HEK293 (cell line): Measurements from ENCODE around the gene PDHA2.

ENCODE experiments used
- CTCF ChIA-PET: fragments of 350-600 bp; formaldehyde crosslinking; extraction: SDS; loops from one replicate; lab custom pipeline; 2021; ENCODE audit warnings: antibody characterized with exemption; lab: Yijun Ruan, JAX
- POLR2A ChIA-PET: fragments of 300-600 bp; formaldehyde crosslinking; extraction: SDS; loops from one replicate; lab custom pipeline; 2020; ENCODE audit warnings: antibody characterized with exemption, inconsistent platforms; lab: Yijun Ruan, JAX
- H3K27ac ChIP-seq: fragments of 200-500 bp; sonication (Bioruptor generic); 2 replicates; pipeline ENCODE4 v1.5.1; 2014; ENCODE audit warnings: low read depth, low read length, control low read depth, inconsistent platforms; ENCODE audit errors: extremely low read depth
- H3K36me3 ChIP-seq, 2 experiments: fragments of 200-500 bp in 1 of 2; sonication (Bioruptor generic) in 1 of 2; 1 replicate in 1 of 2; 2 replicates in 1 of 2; pipeline ENCODE4 v1.5.1; 2014 to 2017; ENCODE audit warnings: inconsistent platforms in 2 of 2, low read length in 2 of 2; ENCODE audit not compliant: control insufficient read depth in 2 of 2, insufficient read depth in 1 of 2
- H3K4me1 ChIP-seq: fragments of 200-500 bp; sonication (Bioruptor generic); 2 replicates; pipeline ENCODE4 v1.5.1; 2014; ENCODE audit warnings: mild to moderate bottlenecking, low read length, inconsistent platforms; ENCODE audit not compliant: control insufficient read depth, insufficient read depth
- H3K4me3 ChIP-seq: 2 replicates; pipeline ENCODE4 v1.5.1; 2011; ENCODE audit warnings: low read depth, mild to moderate bottlenecking, control low read depth, low read length, moderate library complexity
- H3K9me3 ChIP-seq: fragments of 200-500 bp; sonication (Bioruptor generic); 2 replicates; pipeline ENCODE4 v1.5.1; 2014; ENCODE audit warnings: low read depth, low read length, inconsistent platforms; ENCODE audit not compliant: control insufficient read depth, insufficient read depth
- AEBP2 ChIP-seq: fragments of 450-650 bp; formaldehyde crosslinking; IDR thresholded peaks from 2 replicates; pipeline ENCODE4 v1.5.1; 2016; ENCODE audit warnings: missing biosample characterization, missing genetic modification characterization, borderline replicate concordance
- KLF7 ChIP-seq: fragments of 450-650 bp; formaldehyde crosslinking; IDR thresholded peaks from 2 replicates; pipeline ENCODE4 v1.5.1; 2016; ENCODE audit warnings: missing biosample characterization, missing genetic modification characterization, borderline replicate concordance
- OSR2 ChIP-seq: fragments of 450-650 bp; formaldehyde crosslinking; IDR thresholded peaks from 2 replicates; pipeline ENCODE4 v1.5.1; 2016; ENCODE audit warnings: missing biosample characterization, missing genetic modification characterization
- ZBTB20 ChIP-seq: fragments of 450-650 bp; formaldehyde crosslinking; IDR thresholded peaks from 2 replicates; pipeline ENCODE4 v1.5.1; 2016; ENCODE audit warnings: missing biosample characterization, missing genetic modification characterization
- ZNF146 ChIP-seq: fragments of 450-650 bp; formaldehyde crosslinking; IDR thresholded peaks from 2 replicates; pipeline ENCODE4 v1.5.1; 2016; ENCODE audit warnings: missing biosample characterization, missing genetic modification characterization
- ZNF174 ChIP-seq: fragments of 450-650 bp; formaldehyde crosslinking; IDR thresholded peaks from 2 replicates; pipeline ENCODE4 v1.5.0; 2017; ENCODE audit warnings: missing biosample characterization, mild to moderate bottlenecking, missing genetic modification characterization
- ZNF184 ChIP-seq: fragments of 450-650 bp; IDR thresholded peaks from 2 replicates; pipeline ENCODE4 v1.5.1; 2018; ENCODE audit warnings: missing biosample characterization, mild to moderate bottlenecking, missing genetic modification characterization
- ZNF266 ChIP-seq: fragments of 450-650 bp; formaldehyde crosslinking; IDR thresholded peaks from 2 replicates; pipeline ENCODE4 v1.5.1; 2016; ENCODE audit warnings: missing biosample characterization, missing genetic modification characterization, low read depth
- ZNF292 ChIP-seq: fragments of 450-650 bp; formaldehyde crosslinking; IDR thresholded peaks from 2 replicates; pipeline ENCODE4 v1.5.1; 2016; ENCODE audit warnings: low read depth, missing biosample characterization, missing genetic modification characterization, borderline replicate concordance
- ZNF354C ChIP-seq: fragments of 450-650 bp; formaldehyde crosslinking; IDR thresholded peaks from 2 replicates; pipeline ENCODE4 v1.5.1; 2016; ENCODE audit warnings: missing biosample characterization, missing genetic modification characterization, low read depth, borderline replicate concordance
- ZNF366 ChIP-seq: fragments of 450-650 bp; formaldehyde crosslinking; conservative IDR thresholded peaks from 2 replicates; pipeline ENCODE4 v1.5.1; 2016; ENCODE audit warnings: missing biosample characterization, missing genetic modification characterization
- ZNF449 ChIP-seq: fragments of 450-650 bp; formaldehyde crosslinking; IDR thresholded peaks from 2 replicates; pipeline ENCODE4 v1.5.1; 2017; ENCODE audit warnings: missing biosample characterization, mild to moderate bottlenecking, missing genetic modification characterization, moderate library complexity
- ZNF473 ChIP-seq: fragments of 450-650 bp; formaldehyde crosslinking; IDR thresholded peaks from 2 replicates; pipeline ENCODE4 v1.5.1; 2017; ENCODE audit warnings: missing biosample characterization, missing genetic modification characterization
- ZNF510 ChIP-seq: fragments of 450-650 bp; formaldehyde crosslinking; IDR thresholded peaks from 2 replicates; pipeline ENCODE4 v1.5.1; 2018; ENCODE audit warnings: mild to moderate bottlenecking, missing genetic modification characterization, missing biosample characterization; ENCODE audit not compliant: insufficient replicate concordance
- ZNF660 ChIP-seq: fragments of 450-650 bp; IDR thresholded peaks from 2 replicates; pipeline ENCODE4 v1.5.1; 2018; ENCODE audit warnings: missing biosample characterization, mild to moderate bottlenecking, missing genetic modification characterization
- ZNF670 ChIP-seq: fragments of 450-650 bp; formaldehyde crosslinking; IDR thresholded peaks from 2 replicates; pipeline ENCODE4 v1.5.1; 2016; ENCODE audit warnings: missing biosample characterization, missing genetic modification characterization, low read depth
- ZNF747 ChIP-seq: fragments of 450-650 bp; formaldehyde crosslinking; IDR thresholded peaks from 2 replicates; pipeline ENCODE4 v1.5.1; 2016; ENCODE audit warnings: missing biosample characterization, missing genetic modification characterization
- ZNF768 ChIP-seq: fragments of 450-650 bp; formaldehyde crosslinking; IDR thresholded peaks from 2 replicates; pipeline ENCODE4 v1.5.1; 2018; ENCODE audit warnings: missing biosample characterization, mild to moderate bottlenecking, missing genetic modification characterization
- ZNF785 ChIP-seq: fragments of 450-650 bp; formaldehyde crosslinking; IDR thresholded peaks from 2 replicates; pipeline ENCODE4 v1.5.1; 2016; ENCODE audit warnings: missing biosample characterization, missing genetic modification characterization
- TF ChIP-seq, protein P1 (sequence below): fragments of 450-650 bp; formaldehyde crosslinking; IDR thresholded peaks from 2 replicates; pipeline ENCODE4 v1.5.1; 2016; ENCODE audit warnings: missing biosample characterization, missing genetic modification characterization, borderline replicate concordance
- TF ChIP-seq, protein P2 (sequence below): sonication (generic); formaldehyde crosslinking; IDR thresholded peaks from 2 replicates; pipeline ENCODE4 v1.8.1; 2022; ENCODE audit warnings: mild to moderate bottlenecking, moderate library complexity, missing genetic modification reagents
- TF ChIP-seq, protein P3 (sequence below): fragments of 450-650 bp; formaldehyde crosslinking; IDR thresholded peaks from 2 replicates; pipeline ENCODE4 v1.5.0; 2017; ENCODE audit warnings: missing biosample characterization, missing genetic modification characterization, borderline replicate concordance

The PDHA2 gene

DNA sequence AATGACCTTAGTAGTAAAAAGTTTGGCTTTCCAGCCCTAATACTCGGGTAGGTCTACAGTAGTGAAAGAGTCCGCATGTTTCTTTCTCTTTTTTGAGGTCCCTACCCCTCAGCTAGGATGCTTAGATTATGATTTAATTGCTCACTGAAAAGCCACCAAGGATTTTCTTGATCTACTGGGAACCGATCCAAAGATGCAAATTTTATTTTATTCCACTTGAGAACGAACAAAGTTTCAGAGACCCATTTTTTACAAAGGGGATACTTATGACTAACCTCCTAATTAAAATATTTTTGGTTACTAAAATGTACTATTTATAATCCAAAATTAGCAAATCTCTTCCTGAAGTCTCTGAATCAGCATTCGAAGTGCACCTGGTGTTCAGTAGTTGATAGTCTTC lies 14.3 kb upstream of the PDHA2 start:
- Histone ChIP-seq H3K4me1 (no peaks in the 10 kb centered on the region), H3K4me3 (no peak overlapping the region), H3K36me3 (no peaks in the 10 kb centered on the region), H3K27ac (no peak overlapping the region), H3K9me3 (no peaks in the 10 kb centered on the region)
- TF ChIP-seq ZNF146 = no peak
- no peak for TF ChIP-seq ZNF768
- ChIA-PET POLR2A (no interaction called here), CTCF (no interaction called here)

DNA sequence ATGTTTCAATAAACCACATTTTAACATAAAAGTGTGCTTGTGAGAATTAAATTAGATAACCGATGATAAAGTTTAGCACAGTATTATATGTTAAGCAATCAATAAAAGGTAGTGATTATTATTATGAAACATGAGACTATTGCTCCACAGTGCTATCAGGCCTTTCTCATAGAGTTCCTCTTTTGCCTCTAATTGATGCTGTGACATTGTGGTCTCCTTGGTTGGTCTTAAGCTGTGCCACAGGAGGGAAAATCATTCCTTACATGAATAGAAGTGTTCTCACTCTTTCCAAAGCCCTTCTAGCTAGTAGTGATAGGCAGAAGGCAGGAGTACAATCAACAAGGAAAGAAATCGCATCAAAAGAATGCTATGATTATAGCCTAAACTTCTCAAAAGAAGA lies 9.2 kb upstream of the PDHA2 start:
- Histone ChIP-seq H3K4me3 (no peak overlapping the region), H3K9me3 (no peaks in the 10 kb centered on the region), H3K36me3 (no peaks in the 10 kb centered on the region), H3K27ac (no peak overlapping the region), H3K4me1 (no peaks in the 10 kb centered on the region)
- ChIA-PET POLR2A (no interaction called here), CTCF (no interaction called here)
- TF ChIP-seq ZNF354C (tag by site-specific recombination) (no peak), ZNF670 (tag by site-specific recombination) (no peak), ZNF510 (no peak), ZNF660 (no peak), ZNF747 (tag by site-specific recombination) (no peak), OSR2 (no peak), ZNF449 (no peak), ZNF174 (tag by site-specific recombination) (no peak), ZNF473 (tag by site-specific recombination) (no peak), AEBP2 (tag by site-specific recombination) (no peak), ZNF785 (tag by site-specific recombination) (no peak), ZNF184 (no peak), ZNF292 (no peak), ZBTB20 (tag by site-specific recombination) (no peak), KLF7 (no peak), ZNF266 (no peak), ZNF366 (tag by site-specific recombination) (no peak)
- TF ChIP-seq, protein P1, sequence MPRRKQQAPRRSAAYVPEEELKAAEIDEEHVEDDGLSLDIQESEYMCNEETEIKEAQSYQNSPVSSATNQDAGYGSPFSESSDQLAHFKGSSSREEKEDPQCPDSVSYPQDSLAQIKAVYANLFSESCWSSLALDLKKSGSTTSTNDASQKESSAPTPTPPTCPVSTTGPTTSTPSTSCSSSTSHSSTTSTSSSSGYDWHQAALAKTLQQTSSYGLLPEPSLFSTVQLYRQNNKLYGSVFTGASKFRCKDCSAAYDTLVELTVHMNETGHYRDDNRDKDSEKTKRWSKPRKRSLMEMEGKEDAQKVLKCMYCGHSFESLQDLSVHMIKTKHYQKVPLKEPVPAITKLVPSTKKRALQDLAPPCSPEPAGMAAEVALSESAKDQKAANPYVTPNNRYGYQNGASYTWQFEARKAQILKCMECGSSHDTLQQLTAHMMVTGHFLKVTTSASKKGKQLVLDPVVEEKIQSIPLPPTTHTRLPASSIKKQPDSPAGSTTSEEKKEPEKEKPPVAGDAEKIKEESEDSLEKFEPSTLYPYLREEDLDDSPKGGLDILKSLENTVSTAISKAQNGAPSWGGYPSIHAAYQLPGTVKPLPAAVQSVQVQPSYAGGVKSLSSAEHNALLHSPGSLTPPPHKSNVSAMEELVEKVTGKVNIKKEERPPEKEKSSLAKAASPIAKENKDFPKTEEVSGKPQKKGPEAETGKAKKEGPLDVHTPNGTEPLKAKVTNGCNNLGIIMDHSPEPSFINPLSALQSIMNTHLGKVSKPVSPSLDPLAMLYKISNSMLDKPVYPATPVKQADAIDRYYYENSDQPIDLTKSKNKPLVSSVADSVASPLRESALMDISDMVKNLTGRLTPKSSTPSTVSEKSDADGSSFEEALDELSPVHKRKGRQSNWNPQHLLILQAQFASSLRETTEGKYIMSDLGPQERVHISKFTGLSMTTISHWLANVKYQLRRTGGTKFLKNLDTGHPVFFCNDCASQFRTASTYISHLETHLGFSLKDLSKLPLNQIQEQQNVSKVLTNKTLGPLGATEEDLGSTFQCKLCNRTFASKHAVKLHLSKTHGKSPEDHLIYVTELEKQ (tag by site-specific recombination) = no peak
- TF ChIP-seq, protein P2, sequence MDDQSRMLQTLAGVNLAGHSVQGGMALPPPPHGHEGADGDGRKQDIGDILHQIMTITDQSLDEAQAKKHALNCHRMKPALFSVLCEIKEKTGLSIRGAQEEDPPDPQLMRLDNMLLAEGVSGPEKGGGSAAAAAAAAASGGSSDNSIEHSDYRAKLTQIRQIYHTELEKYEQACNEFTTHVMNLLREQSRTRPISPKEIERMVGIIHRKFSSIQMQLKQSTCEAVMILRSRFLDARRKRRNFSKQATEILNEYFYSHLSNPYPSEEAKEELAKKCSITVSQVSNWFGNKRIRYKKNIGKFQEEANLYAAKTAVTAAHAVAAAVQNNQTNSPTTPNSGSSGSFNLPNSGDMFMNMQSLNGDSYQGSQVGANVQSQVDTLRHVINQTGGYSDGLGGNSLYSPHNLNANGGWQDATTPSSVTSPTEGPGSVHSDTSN (CRISPR knock-in tag) = no peak
- TF ChIP-seq, protein P3, sequence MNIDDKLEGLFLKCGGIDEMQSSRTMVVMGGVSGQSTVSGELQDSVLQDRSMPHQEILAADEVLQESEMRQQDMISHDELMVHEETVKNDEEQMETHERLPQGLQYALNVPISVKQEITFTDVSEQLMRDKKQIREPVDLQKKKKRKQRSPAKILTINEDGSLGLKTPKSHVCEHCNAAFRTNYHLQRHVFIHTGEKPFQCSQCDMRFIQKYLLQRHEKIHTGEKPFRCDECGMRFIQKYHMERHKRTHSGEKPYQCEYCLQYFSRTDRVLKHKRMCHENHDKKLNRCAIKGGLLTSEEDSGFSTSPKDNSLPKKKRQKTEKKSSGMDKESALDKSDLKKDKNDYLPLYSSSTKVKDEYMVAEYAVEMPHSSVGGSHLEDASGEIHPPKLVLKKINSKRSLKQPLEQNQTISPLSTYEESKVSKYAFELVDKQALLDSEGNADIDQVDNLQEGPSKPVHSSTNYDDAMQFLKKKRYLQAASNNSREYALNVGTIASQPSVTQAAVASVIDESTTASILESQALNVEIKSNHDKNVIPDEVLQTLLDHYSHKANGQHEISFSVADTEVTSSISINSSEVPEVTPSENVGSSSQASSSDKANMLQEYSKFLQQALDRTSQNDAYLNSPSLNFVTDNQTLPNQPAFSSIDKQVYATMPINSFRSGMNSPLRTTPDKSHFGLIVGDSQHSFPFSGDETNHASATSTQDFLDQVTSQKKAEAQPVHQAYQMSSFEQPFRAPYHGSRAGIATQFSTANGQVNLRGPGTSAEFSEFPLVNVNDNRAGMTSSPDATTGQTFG = no peak
